Measurements from ENCODE around the gene FBXO11. TPM values are rescaled to one million over a fixed set of nuclear protein-coding genes. Genes with fewer than 3 reads are reported as not detected.
A peak's percentile ranks its signal among the peaks of the same experiment; 100 is the strongest.
"Not testable (repeated sequence)": the region's sequence is repeated elsewhere in the genome, so short reads cannot be mapped to it uniquely, and the experiment has no call there.

Gene FBXO11
- total RNA-seq, 1 donor from 2014 or later = 85.3 TPM

DNA sequence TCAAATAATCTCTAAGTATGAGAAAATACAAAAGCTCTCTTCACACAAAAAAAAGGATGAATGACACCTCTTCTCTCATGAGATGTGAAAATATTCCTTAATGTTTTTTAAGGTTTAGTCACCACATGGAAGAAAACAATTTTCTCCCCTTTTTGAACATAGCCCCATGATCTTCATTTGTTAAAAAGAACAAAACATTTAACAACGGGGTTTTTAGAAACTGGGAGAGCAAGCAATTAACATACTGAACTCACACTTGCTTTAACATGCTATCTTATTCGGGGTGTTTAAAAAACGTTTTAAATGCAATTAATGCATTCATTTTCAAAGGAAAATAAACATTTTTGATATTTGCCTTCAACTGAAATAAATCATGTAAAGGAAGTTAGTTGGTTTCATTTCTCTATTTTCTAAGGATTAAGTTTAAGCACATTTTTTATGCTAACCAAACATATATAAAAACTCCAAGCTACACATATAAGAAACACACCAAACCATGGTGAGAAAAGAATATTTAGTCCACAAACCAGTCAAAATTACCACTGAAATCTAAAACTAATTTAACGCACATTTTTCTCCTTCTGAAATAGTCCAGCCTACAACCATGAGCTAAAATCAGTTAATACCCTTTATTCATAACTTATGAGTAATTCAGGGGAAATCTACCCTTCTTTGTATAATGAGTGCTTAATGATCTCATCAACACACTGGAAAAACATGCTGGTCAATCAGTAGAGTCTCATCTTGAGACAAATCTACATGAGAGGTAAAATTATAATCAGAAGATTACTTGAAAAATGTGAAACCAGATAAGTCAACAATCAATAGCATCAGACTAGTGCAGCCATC lies 8.2 kb downstream of the FBXO11 start:
- peak; percentile 47 for DNase-seq (ENCODE audit: low read depth)

DNA sequence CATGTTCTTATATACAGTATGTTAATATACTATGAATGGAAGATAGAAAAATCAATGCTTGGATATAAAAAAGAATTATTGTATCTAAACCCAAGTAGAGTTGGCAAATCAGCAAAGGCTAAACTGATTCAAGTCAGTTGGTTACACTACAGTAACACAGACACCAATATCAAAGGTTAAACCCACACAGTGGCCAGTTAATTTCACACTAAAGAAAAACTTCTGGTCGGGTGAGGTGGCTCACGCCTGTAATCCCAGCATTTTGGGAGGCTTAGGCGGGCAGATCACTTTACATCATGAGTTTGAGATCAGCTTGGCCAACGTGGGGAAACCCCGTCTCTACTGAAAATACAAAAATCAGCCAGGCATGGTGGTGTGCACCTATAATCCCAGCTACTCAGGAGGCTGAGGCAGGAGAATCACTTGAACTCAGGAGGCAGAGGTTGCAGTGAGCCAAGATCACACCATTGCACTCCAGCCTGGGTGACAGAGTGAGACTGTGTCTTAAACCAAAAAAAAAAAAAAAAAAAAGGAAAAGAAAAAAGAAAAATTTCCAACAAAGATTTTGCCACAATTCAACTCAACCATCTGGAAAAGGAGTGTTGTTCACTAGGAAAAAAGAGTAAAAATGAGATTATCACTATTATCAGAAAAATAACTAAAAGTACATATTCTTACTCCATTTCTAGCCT lies 9.0 kb downstream of the FBXO11 start:
- DNase-seq (ENCODE audit: low read depth) = not testable (repeated sequence)

DNA sequence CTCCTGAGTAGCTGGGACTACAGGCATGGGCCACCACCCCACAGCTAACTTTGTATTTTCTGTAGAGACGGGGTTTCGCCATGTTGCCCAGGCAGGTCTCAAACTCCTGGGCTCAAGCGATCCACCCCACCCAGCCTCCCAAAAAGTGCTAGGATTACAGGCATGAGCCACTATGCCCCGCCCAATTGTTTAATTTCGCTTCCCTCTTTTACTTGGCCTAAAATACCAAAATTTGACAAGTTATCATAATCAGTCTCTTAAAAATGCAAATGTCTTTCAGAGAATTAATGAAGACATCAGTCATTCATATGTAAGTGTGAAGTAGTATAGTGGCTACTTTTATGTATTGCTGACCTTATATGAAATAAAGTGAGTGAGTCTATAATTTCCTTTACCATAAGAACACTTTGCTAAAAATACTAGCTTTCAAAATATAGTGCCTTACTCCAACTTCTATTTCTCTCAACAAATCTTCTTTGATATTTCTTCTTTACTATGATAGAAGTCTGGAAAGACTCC lies 9.8 kb downstream of the FBXO11 start:
- DNase-seq (ENCODE audit: low read depth) = no peak

DNA sequence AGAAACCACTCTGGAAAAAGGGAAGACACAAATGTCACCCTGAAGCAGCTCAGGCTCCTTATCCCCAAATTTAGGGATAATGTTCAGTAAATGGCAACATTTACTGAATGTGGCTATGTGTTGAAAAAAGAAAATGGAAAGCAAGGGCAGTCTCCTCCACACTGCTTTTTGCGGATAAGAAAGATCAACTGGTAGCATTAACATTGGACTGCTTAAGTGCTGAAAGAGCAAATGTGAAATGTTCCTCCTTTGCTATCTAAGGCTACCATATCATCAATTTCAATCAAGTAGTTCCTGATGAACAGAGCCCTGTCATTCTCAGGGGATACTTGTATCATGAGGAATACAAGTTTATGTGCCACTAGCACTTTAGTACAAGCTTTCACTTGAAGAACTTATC lies 12.5 kb downstream of the FBXO11 start:
- DNase-seq (ENCODE audit: low read depth) = no peak

DNA sequence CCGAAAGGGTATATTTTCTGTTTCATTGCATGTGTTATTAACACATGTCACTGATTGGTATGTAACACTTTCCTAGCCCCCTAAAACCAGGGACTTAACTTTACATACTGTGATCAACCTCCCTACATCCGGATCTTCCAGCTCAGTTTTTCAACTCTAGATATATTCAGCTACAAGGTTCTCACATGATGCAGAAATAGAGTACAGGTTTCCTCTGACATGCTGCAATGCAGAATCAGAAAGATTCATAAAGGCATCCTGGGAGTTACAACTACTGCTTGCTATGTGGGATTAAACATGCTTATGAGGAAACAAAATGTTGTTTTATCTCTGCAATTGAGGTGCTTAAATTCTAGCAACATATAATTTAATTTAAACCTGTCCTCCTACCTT lies 14.0 kb downstream of the FBXO11 start:
- DNase-seq (ENCODE audit: low read depth) = no peak

DNA sequence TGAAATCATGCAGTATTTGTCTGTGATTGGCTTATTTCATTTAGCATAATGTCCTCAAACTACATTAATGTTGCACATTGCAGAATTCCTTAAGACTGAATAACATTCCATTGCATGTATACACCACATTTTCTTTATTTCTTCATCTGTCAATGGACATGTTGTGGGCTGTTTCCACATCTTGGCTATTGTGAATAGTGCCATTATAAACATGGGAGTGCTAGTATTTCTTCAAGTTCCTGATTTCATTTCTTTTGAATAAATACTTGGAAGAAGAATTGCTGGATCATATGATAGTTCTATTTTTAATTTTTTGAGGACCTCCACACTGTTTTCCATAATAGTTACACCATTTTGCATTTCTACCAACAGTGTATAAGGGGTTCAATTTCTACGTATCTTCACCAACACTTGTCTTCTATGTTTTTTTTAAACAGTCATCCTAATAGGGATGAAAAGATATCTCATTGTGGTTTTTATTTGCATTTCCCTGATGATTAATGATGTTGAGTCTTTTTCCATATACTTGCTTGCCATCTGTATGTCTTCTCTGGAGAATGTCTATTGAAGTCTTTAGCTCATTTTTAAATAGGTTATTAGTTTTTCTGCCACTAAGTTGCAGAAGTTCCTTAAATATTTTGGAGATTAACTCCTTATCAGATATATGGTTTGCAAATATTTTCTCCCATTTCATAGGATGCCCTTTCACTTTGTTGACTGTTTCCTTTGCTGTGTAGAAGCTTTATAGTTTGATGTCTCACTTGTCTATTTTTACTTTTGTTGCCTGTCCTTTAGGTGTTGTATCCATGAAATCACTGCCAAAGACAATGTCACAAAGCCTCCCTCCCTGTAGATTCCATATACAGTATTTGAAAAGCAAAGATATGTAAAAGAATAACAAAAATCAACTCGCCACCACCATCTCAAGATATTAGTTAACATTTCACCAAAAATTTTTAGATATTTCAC lies 14.6 kb downstream of the FBXO11 start:
- no peak for DNase-seq (ENCODE audit: low read depth)

DNA sequence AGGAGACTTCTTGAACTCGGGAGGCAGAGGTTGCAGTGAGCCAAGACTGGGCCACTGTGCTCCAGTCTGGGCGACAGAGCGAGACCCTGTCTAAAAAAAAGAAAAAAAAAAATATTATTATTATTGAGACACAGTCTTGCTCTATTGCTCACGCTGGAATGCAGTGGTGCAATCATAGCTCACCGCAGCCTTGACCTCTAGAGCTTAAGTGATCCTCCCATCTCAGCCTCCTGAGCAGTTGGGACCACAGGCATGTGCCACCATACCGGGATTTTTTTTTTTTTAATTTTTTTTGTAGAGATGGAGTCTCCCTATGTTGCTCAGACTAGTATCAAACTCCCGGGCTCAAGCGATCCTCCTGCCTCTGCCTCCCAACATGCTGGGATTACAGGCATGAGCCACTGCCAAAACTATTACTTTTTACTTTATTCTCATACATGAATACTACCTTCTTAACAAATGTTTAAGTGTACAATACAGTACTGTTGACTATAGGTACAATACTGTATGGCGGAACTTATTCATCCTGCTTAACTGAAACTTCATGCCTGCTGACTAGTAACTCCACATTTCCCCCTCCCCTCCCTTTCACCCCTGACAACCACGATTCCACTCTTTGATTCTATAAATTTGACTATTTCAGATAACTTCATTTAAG lies 15.5 kb downstream of the FBXO11 start:
- no peak for DNase-seq (ENCODE audit: low read depth)

DNA sequence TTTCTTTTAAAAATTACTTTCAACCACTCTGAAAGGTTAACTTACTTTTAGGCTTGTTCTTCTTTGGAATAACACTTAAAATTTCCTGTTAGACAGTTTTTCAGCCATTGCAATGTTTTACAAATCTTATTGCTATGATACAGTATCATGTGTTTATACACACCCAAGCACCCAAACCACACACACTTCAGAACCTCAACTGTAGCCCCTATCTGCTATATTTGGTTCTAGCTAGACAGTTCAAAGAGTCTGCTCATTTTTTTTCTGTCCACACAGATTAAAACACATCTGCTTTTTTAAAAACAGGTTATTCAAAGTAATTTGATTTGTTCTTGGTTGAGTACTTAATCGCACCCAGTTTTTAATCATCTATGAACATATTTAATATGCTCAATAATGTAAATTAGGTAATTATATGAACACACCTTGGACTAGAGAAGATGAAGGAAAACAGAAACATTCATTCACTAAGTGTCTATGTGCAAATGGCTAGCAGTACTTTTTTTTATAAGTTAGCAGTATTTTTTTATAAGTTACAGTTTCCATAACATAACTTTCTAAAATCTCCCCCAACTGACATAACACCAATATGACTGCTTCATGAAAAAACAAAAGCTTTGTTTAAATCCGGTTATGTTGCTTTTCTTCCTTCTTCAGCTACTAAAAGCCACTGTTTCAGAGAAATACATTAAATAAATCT lies 17.6 kb downstream of the FBXO11 start:
- no peak for DNase-seq (ENCODE audit: low read depth)

DNA sequence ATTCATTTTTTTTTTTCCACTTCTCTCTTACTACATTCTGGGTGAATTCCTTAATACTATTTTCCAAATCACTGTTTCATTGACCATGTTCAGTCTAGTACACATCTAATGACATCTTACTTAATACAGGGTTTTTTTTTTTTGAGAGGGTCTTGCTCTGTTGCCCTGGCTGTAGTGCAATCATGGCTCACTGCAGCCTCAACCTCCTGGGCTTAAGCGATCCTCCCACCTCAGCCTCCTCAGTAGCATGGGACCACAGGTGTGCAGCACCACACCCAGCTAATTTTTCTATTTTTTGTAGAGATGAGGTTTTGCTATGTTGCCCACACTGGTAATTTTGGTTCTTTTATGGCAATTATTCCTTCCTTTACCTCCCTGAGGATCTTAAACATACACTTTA lies 29.4 kb downstream of the FBXO11 start:
- no peak for DNase-seq (ENCODE audit: low read depth)

DNA sequence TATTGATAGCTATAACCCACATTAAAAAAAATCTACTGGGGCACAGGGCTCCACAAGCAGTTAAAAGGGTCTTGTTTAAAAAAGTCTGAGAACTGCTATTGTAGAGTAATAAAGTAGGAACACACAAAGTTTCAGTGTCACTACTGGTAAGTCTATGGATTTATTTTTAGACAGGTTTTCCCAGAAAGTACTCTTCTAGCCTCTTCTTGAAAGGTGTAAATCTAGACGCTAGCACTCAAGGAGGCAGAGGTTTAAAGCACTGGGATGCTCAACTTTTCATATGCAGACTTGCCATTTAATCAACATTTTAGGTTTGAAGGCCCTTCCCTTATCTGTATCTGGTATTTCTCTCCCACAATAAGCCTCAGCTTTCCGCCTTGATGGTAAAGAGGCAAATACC lies 33.4 kb downstream of the FBXO11 start:
- DNase-seq (ENCODE audit: low read depth) = no peak

DNA sequence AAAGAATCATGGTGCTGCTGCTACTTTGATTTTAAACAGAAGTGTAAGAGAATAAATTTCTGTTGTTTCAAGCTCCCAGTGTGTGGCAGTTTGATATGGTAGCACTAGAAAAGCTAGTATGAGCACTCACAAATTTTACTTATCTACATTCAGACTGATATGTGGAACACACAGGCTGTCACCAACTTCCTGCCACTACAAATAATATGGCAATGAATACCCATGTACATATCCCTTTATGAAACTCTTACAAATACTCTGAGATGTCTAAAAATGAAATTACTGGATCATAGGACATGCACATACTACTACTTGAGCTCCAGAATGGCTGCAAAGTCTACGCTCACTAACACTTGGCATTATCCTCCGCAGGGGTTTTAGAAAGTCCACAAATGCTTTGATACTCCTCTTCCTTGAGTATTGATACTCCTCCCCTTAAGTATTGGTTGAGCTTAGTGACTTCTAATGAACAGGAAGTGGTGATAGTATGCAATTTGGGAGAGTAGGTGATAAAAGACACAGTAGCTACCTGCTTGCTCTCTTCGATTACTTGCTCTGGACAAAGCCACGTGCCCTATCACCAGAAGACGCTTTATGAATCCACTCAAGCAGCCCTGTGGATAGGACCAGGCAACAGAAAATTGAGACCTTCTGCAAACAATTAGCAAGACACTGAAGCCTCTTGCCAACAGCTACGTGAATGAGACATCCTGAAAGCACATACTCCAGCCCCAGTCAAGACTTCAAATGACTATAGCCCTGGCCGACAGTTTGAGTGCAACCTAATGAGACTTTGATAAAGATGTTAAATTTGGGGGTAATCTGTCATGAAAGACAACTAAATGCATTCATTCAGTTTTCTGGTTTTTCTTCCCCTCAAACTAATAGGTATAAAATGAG lies 35.4 kb downstream of the FBXO11 start:
- no peak for DNase-seq (ENCODE audit: low read depth)

DNA sequence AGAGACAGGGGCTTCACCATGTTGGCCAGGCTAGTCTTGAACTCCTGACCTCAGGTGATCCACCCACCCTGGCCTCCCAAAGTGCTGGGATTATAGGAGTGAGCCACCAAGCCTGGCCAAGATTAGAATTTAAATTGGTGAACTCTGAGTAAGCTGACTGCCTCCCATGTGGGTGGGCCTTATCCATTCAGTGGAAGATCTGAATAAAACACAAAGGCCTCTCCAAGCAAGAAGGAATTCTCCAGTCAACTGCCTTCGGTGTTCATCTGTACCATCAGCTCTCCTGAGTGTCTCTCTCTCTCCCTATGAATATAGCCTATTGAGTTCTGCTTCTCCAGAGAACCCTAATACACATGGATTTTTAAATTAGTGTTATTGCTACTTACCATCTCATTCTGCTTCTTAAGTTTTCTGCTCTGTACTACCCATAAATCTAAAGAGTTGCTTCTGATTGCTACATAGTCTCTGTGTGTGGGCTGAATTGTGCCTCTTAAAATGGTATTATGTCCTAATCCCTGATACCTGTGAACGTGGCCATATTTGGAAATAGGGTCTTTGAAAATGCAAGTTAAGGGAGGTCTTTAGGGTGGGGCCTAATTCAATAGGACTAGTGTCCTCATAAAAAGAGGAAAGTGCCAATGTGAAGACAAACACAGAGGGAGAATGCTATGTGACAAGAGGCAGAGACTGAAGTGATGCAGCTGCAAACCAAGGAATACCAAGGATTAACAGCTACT lies 36.3 kb downstream of the FBXO11 start:
- no peak for DNase-seq (ENCODE audit: low read depth)

DNA sequence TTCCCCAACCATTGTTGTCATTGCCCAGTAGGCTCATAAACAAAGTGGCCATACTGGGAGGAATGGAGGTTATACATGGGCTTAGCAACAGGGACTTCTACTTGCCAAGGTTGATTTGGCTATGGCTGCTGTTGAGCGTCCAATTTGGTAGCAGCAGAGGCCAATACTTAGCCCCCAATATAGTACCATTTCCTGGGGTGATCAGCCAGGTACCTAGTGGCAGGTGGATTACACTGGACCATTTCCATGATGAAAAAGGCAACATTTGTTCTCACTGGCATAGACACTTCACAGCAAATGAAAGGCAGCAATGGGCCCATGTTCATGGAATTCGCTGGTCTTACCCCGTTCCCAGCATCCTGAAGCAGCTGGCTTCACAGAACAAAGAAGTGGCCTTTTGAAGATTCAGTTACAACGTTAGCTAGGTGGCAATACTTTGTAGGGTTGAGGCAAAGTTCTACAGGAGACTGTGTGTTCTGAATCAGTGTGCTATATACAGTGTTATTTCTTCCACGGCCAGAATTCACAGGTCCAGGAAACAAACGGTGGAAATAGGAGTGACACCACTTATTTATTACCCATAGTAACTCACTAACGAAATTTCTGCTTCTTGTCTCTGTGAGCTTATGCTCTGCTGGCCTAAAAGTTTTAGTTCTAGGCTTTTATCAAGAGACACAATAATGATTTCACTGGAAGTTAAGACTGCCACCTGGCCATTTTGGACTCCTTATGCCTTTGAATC lies 37.5 kb downstream of the FBXO11 start:
- DNase-seq (ENCODE audit: low read depth) = no peak

DNA sequence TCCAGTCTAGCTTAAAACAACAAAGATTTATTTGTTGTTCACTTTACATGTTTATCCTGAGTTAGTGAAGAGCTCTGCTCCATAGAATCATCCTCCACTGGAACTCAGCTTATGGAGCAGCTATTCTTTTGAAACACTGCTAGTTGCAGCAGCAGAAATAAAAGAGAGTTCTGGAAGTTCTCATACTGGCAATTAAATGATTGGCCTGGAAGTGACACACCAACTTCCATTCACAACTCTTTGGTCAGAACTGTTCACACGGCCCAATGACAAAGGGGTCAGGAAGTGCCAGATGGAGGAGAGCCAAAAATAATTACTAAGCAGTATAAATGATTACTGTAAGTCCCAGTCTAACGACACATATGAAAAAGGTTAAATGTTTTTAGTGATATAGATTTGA lies 39.1 kb downstream of the FBXO11 start:
- peak; percentile 91 for DNase-seq (ENCODE audit: low read depth)

DNA sequence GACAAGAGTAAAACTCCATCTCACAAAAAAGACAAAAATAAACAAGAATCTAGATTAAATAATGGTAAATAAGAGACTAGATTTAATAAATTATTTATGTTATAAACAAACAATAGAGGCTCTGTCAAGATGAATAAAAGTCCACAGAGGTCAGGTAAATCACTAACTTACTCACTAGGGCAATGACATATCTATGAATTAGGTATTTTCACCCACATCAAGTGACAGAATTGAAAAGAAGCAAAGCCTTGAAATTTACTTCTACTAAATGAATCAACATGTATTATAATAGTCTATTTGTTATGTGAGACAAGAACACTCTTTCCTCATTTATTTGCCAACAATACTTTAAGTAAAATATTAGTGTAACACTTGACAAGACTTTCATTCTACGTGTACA lies 41.7 kb downstream of the FBXO11 start:
- DNase-seq (ENCODE audit: low read depth) = no peak

DNA sequence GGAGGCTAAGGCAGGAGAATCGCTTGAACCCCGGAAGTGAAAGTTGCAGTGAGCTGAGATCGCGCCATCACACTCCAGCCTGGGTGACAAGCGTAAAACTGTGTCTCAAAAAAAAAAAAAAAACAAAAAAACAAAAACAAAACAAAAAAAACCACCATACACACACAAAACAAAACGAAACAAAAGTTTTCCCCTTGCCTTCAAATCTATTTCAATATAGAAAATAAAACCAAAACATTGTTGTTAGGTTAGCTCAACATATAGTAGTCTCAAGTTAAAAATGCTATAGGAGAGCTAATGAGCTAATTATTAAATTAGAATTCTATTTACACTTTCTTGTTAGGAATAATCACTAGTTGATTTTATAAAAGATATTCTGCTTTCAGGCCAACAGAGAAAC lies 43.3 kb downstream of the FBXO11 start:
- no peak for DNase-seq (ENCODE audit: low read depth)

DNA sequence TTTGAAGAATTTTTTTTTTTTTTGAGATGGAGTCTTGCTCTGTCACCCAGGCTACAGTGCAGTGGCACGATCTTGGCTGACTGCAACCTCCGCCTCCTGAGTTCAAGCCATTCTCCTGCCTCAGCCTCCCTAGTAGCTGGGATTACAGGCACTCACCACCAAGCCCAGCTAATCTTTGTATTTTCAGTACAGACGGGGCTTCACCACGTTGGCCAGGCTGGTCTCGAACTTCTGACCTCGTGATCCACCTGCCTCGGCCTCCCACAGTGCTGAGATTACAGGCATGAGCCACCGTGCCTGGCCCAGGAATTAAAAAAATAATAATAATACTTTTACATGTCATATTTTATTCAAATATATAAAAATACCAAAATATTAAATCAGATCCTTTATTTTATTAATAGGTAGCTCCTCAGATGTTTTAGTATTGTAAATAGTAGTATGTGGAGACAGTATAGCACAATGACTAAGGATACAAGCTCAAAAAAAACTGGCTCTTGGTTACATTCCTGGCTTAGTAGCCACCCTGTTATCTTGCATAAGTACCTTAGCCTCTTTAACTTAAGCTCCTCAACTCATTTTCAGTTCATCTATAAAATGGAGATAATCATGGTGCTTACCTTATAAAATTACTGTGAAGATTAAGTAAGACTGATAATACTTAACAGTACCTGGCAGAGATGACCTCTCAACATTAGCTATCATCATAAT lies 53.1 kb downstream of the FBXO11 start:
- DNase-seq (ENCODE audit: low read depth) = not testable (repeated sequence)

DNA sequence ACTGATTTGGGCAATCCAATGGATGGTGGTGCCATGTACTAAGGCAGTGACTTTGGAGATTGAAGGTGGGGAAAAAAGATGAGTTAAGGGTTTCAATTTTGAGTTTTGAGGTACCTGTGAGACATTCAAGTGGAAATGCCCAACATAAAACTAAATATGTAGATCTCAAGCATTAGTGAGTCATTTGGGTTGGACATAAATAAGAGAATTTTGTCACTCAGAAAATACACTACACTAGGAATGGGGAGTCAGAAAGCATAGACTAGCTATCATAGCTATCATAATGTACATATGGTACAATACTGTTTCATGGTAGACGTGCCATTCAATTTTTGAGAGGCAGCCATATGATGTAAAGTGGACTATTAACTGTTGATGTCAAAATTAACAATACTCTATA lies 56.1 kb downstream of the FBXO11 start:
- no peak for DNase-seq (ENCODE audit: low read depth)

Data from renal cortical epithelial cell (primary cell).